Upper lobe of left lung (tissue), 6 donors: ENCODE data around the gene C2CD2L. TPM values are rescaled to one million over a fixed set of nuclear protein-coding genes. Genes with fewer than 3 reads are reported as not detected.
"Not testable (repeated sequence)": the region's sequence is repeated elsewhere in the genome, so short reads cannot be mapped to it uniquely, and the experiment has no call there.

Experiments
- ATAC-seq, 2 donors: fragments of 200-7000 bp; cut with Tn5 transposase; one replicate each; pipeline ENCODE4 v1.9.1; 2022; ENCODE audit warnings: mild to moderate bottlenecking in 2 of 2, moderate library complexity in 2 of 2; ENCODE audit not compliant: low FRiP score in 2 of 2
- DNase-seq, 2 donors: peaks; one replicate each; pipeline ENCODE4 v3.0.0-alpha.2; 2019 to 2020
- H3K27ac ChIP-seq, 4 donors: fragments of 200-600 bp; sonication (generic); one replicate each; pipeline ENCODE4 v1.5.1; 2016 to 2019
- H3K27me3 ChIP-seq, 4 donors: fragments of 200-600 bp; sonication (generic); one replicate each; pipeline ENCODE4 v1.5.1; 2017 to 2019
- H3K36me3 ChIP-seq, 4 donors: fragments of 200-600 bp; sonication (generic); one replicate each; pipeline ENCODE4 v1.5.1; 2016 to 2019
- H3K4me1 ChIP-seq, 4 donors: fragments of 200-600 bp; sonication (generic); one replicate each; pipeline ENCODE4 v1.5.1; 2018 to 2019
- H3K4me3 ChIP-seq, 4 donors: fragments of 200-600 bp; sonication (generic); one replicate each; pipeline ENCODE4 v1.5.1; 2017 to 2019; ENCODE audit warnings: mild to moderate bottlenecking in 2 of 4, moderate library complexity in 1 of 4
- H3K9me3 ChIP-seq, 4 donors: fragments of 200-600 bp; sonication (generic); one replicate each; pipeline ENCODE4 v1.5.1; 2018 to 2019
- EP300 ChIP-seq, 4 donors: sonication (generic); formaldehyde crosslinking; IDR thresholded peaks; one replicate each; pipeline ENCODE4 v1.5.1; 2017; ENCODE audit warnings: antibody characterized with exemption in 4 of 4, control low read depth in 2 of 4
- POLR2A ChIP-seq, 4 donors: fragments of 450-650 bp; IDR thresholded peaks; one replicate each; pipeline ENCODE4 v1.5.1; 2016 to 2017; ENCODE audit warnings: antibody characterized with exemption in 4 of 4, mild to moderate bottlenecking in 2 of 4
- POLR2AphosphoS5 ChIP-seq, 2 donors: sonication (generic); formaldehyde crosslinking; IDR thresholded peaks; one replicate each; pipeline ENCODE4 v1.5.1; 2017; ENCODE audit warnings: antibody characterized with exemption in 2 of 2
- WGBS, 2 donors: methylation state at CpG; one replicate each; pipeline ENCODE4 v1.1.5; 2017 to 2018; 5-methylcytosine and 5-hydroxymethylcytosine counted together
- total RNA-seq, 6 donors: library from RNA; depleted of rRNA in 4 of 6; stranded (reverse); fragments of >200 nt in 4 of 6; gene quantifications; one replicate each; pipeline versions ENCODE4 v1.1.0 to v1.2.1, GENCODE V29; 2016 to 2021
- TF ChIP-seq, protein P1 (sequence below), 6 experiments: fragments of 450-650 bp in 4 of 6; fragments of 200-600 bp in 2 of 6; sonication (generic) in 2 of 6; IDR thresholded peaks; one replicate each; pipeline ENCODE4 v1.5.1; 2016 to 2019; ENCODE audit warnings: antibody characterized with exemption in 6 of 6
- donor health status: DM: no; HTN: no; CAD: no; lungs with moderate emphysema.
- donor health status: DM: no; HTN: yes; CAD: no; lungs with severe emphysema.

The C2CD2L gene
- total RNA-seq, 6 donors from 2014 or later, result 13.0 to 26.2 (median 19.8) TPM

DNA sequence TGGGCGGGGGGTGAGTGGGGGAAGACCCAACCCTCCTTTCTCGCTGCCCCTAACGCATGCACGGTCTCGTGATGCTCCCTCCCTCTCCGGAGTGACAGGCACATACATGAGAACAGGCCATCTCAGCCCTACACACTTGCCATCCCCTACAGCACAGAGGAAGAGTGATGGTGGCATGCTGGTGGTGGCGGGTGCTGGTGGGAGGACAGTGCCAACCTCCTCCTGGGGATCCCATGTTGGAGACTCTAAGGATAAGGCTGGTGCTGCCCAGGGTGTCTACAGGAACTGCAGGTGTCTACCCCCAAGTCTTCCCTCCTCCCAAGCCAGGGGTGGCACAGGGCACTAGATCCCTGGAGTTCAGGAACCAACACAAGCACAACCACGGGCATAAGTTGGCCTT, 54.7 kb downstream of the C2CD2L start:
- DNase-seq (no peak), ATAC-seq (no peak)
- TF ChIP-seq POLR2A (IDR thresholded peaks at IDR 0.05) (no peak), EP300 (IDR thresholded peaks at IDR 0.05) (no peak), POLR2AphosphoS5 (IDR thresholded peaks at IDR 0.05) (no peak)
- TF ChIP-seq, protein P1, sequence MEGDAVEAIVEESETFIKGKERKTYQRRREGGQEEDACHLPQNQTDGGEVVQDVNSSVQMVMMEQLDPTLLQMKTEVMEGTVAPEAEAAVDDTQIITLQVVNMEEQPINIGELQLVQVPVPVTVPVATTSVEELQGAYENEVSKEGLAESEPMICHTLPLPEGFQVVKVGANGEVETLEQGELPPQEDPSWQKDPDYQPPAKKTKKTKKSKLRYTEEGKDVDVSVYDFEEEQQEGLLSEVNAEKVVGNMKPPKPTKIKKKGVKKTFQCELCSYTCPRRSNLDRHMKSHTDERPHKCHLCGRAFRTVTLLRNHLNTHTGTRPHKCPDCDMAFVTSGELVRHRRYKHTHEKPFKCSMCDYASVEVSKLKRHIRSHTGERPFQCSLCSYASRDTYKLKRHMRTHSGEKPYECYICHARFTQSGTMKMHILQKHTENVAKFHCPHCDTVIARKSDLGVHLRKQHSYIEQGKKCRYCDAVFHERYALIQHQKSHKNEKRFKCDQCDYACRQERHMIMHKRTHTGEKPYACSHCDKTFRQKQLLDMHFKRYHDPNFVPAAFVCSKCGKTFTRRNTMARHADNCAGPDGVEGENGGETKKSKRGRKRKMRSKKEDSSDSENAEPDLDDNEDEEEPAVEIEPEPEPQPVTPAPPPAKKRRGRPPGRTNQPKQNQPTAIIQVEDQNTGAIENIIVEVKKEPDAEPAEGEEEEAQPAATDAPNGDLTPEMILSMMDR (IDR thresholded peaks at IDR 0.05), result no peak
- Histone ChIP-seq H3K4me3 (no peak overlapping the region), H3K27me3 (no peaks in the 10 kb centered on the region), H3K27ac (no peak overlapping the region), H3K9me3 (no peaks in the 10 kb centered on the region), H3K4me1 (no peaks in the 10 kb centered on the region), H3K36me3 (no peaks in the 10 kb centered on the region)
- 76 to 85% methylated on average over 6 to 8 of the region's 8 CpGs for WGBS, 2 donors

DNA sequence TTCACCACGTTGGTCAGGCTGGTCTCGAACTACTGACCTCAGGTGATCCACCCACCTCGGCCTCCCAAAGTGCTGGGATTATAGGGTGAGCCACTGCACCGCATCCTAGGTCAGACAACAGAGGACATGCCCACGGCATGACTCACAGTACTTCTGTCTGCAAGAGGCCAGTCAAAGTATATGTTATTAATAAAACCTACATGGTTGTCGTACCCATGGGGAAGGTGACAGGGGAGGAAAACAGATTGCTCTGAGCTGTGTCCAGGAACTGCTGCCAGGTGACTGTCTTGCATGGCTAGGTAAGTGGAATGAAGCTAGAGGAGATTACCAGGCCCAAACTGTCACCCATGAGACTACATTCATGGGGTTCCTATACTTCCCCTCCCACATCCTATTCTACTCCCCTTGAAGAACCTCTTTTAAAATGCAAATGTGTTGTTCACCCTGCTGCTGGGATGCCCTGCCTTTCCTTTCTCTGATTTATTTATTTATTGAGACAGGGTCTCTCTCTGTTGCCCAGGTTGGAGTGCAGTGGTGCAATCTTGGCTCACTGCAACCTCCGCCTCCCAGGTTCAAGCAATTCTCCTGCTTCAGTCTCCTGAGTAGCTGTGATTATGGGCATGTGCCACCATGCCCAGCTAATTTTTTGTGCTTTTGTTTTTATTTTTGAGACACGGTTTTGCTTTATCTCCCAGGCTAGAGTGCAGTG, 59.4 kb downstream of the C2CD2L start:
- Histone ChIP-seq H3K27ac (no peak overlapping the region), H3K4me1 (peaks cover 0 to 8% (median 6%) of the 10 kb centered on the region in 4 donors), H3K36me3 (no peaks in the 10 kb centered on the region), H3K4me3 (no peak overlapping the region), H3K27me3 (no peaks in the 10 kb centered on the region), H3K9me3 (no peaks in the 10 kb centered on the region)
- 85 to 94% methylated on average over 8 of the region's 8 CpGs for WGBS, 2 donors
- DNase-seq (no peak), ATAC-seq (no peak)
- TF ChIP-seq EP300 (IDR thresholded peaks at IDR 0.05), result no peak
- no peak for TF ChIP-seq POLR2A (IDR thresholded peaks at IDR 0.05)
- TF ChIP-seq POLR2AphosphoS5 (IDR thresholded peaks at IDR 0.05), result no peak
- TF ChIP-seq, protein P1 (IDR thresholded peaks at IDR 0.05), result no peak

DNA sequence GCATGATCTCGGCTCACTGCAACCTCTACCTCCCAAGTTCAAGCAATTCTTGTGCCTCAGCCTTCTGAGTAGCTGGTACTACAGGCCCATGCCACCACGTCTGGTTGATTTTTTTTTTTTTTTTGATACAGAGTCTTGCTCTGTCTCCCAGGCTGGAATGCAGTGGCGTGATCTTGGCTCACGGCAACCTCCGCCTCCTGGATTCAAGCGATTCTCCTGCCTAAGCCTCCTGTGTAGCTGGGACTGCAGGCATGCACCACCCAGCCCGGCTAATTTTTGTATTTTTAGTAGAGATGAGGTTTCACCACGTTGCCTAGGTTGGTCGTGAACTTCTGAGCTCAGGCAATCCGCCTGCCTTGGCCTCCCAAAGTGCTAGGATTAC, 59.9 kb downstream of the C2CD2L start:
- not testable (repeated sequence) for DNase-seq, H3K4me1 ChIP-seq, H3K9me3 ChIP-seq, H3K27me3 ChIP-seq, H3K27ac ChIP-seq, ATAC-seq, H3K36me3 ChIP-seq, H3K4me3 ChIP-seq
- 91 to 93% methylated on average over 10 of the region's 10 CpGs for WGBS, 2 donors

DNA sequence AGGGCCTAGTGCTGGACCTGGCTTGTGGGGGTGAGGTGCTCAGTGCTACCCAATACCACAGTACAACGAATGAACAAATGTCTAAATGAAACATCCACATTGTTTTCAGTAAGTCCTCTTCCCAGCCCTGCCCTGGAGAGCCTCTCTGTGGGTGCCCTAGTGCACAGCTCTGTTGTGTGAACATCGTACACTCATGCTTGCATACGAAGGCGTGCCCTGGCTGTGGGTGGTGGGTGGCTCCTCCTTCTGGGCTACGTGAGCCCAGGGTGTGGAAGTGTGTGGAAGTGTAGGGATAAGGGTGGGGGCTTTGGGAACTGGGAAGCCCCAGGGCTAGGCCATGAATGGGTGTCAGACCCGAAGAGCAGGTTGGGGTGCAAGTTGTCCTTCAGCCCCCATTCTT, 60.8 kb downstream of the C2CD2L start:
- ATAC-seq (no peak), DNase-seq (no peak)
- TF ChIP-seq POLR2AphosphoS5 (IDR thresholded peaks at IDR 0.05) (no peak), EP300 (IDR thresholded peaks at IDR 0.05) (no peak), POLR2A (IDR thresholded peaks at IDR 0.05) (no peak)
- TF ChIP-seq, protein P1 (IDR thresholded peaks at IDR 0.05), result no peak
- Histone ChIP-seq H3K4me3 (no peak overlapping the region), H3K36me3 (no peaks in the 10 kb centered on the region), H3K9me3 (no peaks in the 10 kb centered on the region), H3K4me1 (peaks cover 0 to 8% (median 6%) of the 10 kb centered on the region in 4 donors), H3K27me3 (no peaks in the 10 kb centered on the region), H3K27ac (peak overlapping the region in 1 of 4 donors; percentile 98)
- WGBS, 2 donors, result 44 to 60% methylated on average over 6 of the region's 6 CpGs

Other genes starting within 250 kb of the C2CD2L start
- gene CXCR5, start 223.5 kb upstream of the C2CD2L start, total RNA-seq, result under 1 TPM in 4 of 6 donors, not detected in 2; under 0.01 to 0.17 (median 0.16) TPM
- 10 to 100 TPM; 28.7 to 70.2 (median 66.4) TPM for gene BCL9L, start 181.4 kb upstream of the C2CD2L start, total RNA-seq
- gene UPK2, start 151.0 kb upstream of the C2CD2L start, total RNA-seq, result not detected
- not detected for gene FOXR1, start 135.6 kb upstream of the C2CD2L start, total RNA-seq
- 100 to 1,000 TPM in 3 of 6 donors, 10 to 100 TPM in 3; 44.3 to 407 (median 94.3) TPM for gene CENATAC, start 109.2 kb upstream of the C2CD2L start, total RNA-seq
- 1,000 to 10,000 TPM in 2 of 6 donors, 100 to 1,000 TPM in 4; 253 to 1,288 (median 830) TPM for gene RPS25, start 89.0 kb upstream of the C2CD2L start, total RNA-seq
- 10 to 100 TPM; 44.2 to 77.5 (median 63.6) TPM for gene TRAPPC4, start 88.6 kb upstream of the C2CD2L start, total RNA-seq
- 10 to 100 TPM; 11.4 to 29.0 (median 19.9) TPM for gene SLC37A4, start 76.5 kb upstream of the C2CD2L start, total RNA-seq
- 100 to 1,000 TPM in 1 of 6 donors, 10 to 100 TPM in 5; 33.5 to 202 (median 72.7) TPM for gene HYOU1, start 50.1 kb upstream of the C2CD2L start, total RNA-seq
- 10 to 100 TPM; 24.9 to 88.0 (median 40.4) TPM for gene VPS11, start 39.5 kb upstream of the C2CD2L start, total RNA-seq
- 10 to 100 TPM in 5 of 6 donors, 1 to 10 TPM in 1; 8.4 to 20.4 (median 13.4) TPM for gene HMBS, start 22.5 kb upstream of the C2CD2L start, total RNA-seq
- gene DPAGT1, start 5.5 kb upstream of the C2CD2L start, total RNA-seq, result 10 to 100 TPM; 18.6 to 43.9 (median 28.3) TPM
- 10 to 100 TPM; 22.3 to 90.1 (median 25.6) TPM for gene HINFP, start 14.2 kb downstream of the C2CD2L start, total RNA-seq
- gene ABCG4, start 41.7 kb downstream of the C2CD2L start, total RNA-seq, result under 1 TPM in 2 of 6 donors, not detected in 4; 0.06 to 0.78 TPM
- gene NLRX1, start 61.4 kb downstream of the C2CD2L start, total RNA-seq, result 10 to 100 TPM; 13.1 to 34.5 (median 20.2) TPM
- 1 to 10 TPM in 1 of 6 donors, under 1 TPM in 3, not detected in 2; 0.29 to 1.0 (median 0.81) TPM for gene NHERF4, start 78.1 kb downstream of the C2CD2L start, total RNA-seq
- gene CBL, start 99.0 kb downstream of the C2CD2L start, total RNA-seq, result 10 to 100 TPM; 15.4 to 32.2 (median 18.9) TPM
- 100 to 1,000 TPM in 3 of 6 donors, 10 to 100 TPM in 3; 39.8 to 222 (median 76.5) TPM for gene MCAM, start 209.8 kb downstream of the C2CD2L start, total RNA-seq
- gene RNF26, start 227.2 kb downstream of the C2CD2L start, total RNA-seq, result 10 to 100 TPM in 5 of 6 donors, 1 to 10 TPM in 1; 5.2 to 25.5 (median 14.8) TPM
- 10 to 100 TPM; 10.5 to 57.2 (median 26.4) TPM for gene C1QTNF5, start 233.5 kb downstream of the C2CD2L start, total RNA-seq
- gene MFRP, start 239.4 kb downstream of the C2CD2L start, total RNA-seq, result not detected